PC-9 (cell line): Measurements from ENCODE around the gene ICAM2. TPM values are rescaled to one million over a fixed set of nuclear protein-coding genes. Genes with fewer than 3 reads are reported as not detected.

ENCODE experiments used
- BruUV-seq: library from RNA; stranded (reverse); fragments of 400-500 nt; replicated peaks from 2 replicates; lab custom pipeline; 2021; lab: Mats Ljungman, UMichigan
- CTCF ChIA-PET: fragments of 300-600 bp; sonication (Branson Sonifier 250); formaldehyde crosslinking; loops from one replicate; lab custom pipeline; 2022; ENCODE audit warnings: antibody characterized with exemption; lab: Charles Lee
- POLR2A ChIA-PET: fragments of 300-600 bp; sonication (Branson Sonifier 250); formaldehyde crosslinking; loops from one replicate; lab custom pipeline; 2022; ENCODE audit warnings: antibody characterized with exemption; ENCODE audit not compliant: unreplicated experiment; lab: Charles Lee
- DNase-seq, 2 experiments: peaks; one replicate each; pipeline versions ENCODE4 v3.0.0 to v3.0.0-alpha.2; 2015 to 2022; ENCODE audit warnings: mixed read lengths in 1 of 2
- H2AFZ ChIP-seq: fragments of 200-600 bp; sonication (generic); 2 replicates; pipeline ENCODE4 v1.8.1; 2017; ENCODE audit warnings: antibody characterized with exemption
- H3F3A ChIP-seq: fragments of 200-600 bp; sonication (generic); 2 replicates; pipeline ENCODE4 v1.8.1; 2017; ENCODE audit warnings: antibody characterized with exemption, mild to moderate bottlenecking, low read depth; ENCODE audit not compliant: insufficient read depth
- H3K27ac ChIP-seq: fragments of 200-600 bp; sonication (generic); 2 replicates; pipeline ENCODE4 v1.6.1; 2016; ENCODE audit warnings: mixed run types
- H3K27me3 ChIP-seq: fragments of 200-600 bp; sonication (generic); 2 replicates; pipeline ENCODE4 v1.6.1; 2016; ENCODE audit warnings: low read depth, mixed run types; ENCODE audit not compliant: insufficient read depth
- H3K36me3 ChIP-seq: fragments of 200-600 bp; sonication (generic); 2 replicates; pipeline ENCODE4 v1.6.1; 2016; ENCODE audit warnings: low read depth, mixed run types
- H3K4me1 ChIP-seq: fragments of 200-600 bp; sonication (generic); replicated peaks from 2 replicates; pipeline ENCODE4 v1.6.1; 2016; ENCODE audit warnings: mixed run types; ENCODE audit not compliant: insufficient read depth
- H3K4me2 ChIP-seq: fragments of 200-600 bp; sonication (generic); 2 replicates; pipeline ENCODE4 v1.6.1; 2017; ENCODE audit warnings: mixed run types
- H3K4me3 ChIP-seq: fragments of 200-600 bp; sonication (generic); 2 replicates; pipeline ENCODE4 v1.6.1; 2016; ENCODE audit warnings: mixed run types
- H3K79me2 ChIP-seq: fragments of 200-600 bp; sonication (generic); 2 replicates; pipeline ENCODE4 v1.6.1; 2017; ENCODE audit warnings: low read depth, mixed run types
- H3K9me2 ChIP-seq: fragments of 200-600 bp; sonication (generic); 2 replicates; pipeline ENCODE4 v1.8.1; 2017; ENCODE audit warnings: mild to moderate bottlenecking; ENCODE audit not compliant: insufficient read depth
- H3K9me3 ChIP-seq: fragments of 200-600 bp; sonication (generic); 2 replicates; pipeline ENCODE4 v1.8.1; 2016; ENCODE audit warnings: low read depth; ENCODE audit not compliant: insufficient read depth
- H4K20me1 ChIP-seq: fragments of 200-600 bp; sonication (generic); 2 replicates; pipeline ENCODE4 v1.8.1; 2017; ENCODE audit not compliant: insufficient read depth
- EZH2 ChIP-seq: fragments of 200-600 bp; sonication (generic); IDR thresholded peaks from 2 replicates; pipeline ENCODE4 v1.8.0; 2017; ENCODE audit warnings: antibody characterized with exemption, low read depth
- intact Hi-C: fragments of 100-400 bp; cut with micrococcal nuclease; formaldehyde crosslinking; loops from one replicate; pipeline ENCODE4 v1.10.0; 2022; ENCODE audit not compliant: unreplicated experiment
- total RNA-seq: library from RNA; stranded (reverse); gene quantifications from 2 replicates; pipeline ENCODE4 v1.2.3, GENCODE V29; 2021
- TF ChIP-seq, protein P1 (sequence below): fragments of 200-600 bp; sonication (generic); conservative IDR thresholded peaks from 2 replicates; pipeline ENCODE4 v1.6.1; 2017; ENCODE audit warnings: mixed run types, antibody characterized with exemption, mild to moderate bottlenecking, moderate library complexity

The ICAM2 gene
- total RNA-seq, 1 experiment from 2014 or later, result 7.8 TPM

DNA sequence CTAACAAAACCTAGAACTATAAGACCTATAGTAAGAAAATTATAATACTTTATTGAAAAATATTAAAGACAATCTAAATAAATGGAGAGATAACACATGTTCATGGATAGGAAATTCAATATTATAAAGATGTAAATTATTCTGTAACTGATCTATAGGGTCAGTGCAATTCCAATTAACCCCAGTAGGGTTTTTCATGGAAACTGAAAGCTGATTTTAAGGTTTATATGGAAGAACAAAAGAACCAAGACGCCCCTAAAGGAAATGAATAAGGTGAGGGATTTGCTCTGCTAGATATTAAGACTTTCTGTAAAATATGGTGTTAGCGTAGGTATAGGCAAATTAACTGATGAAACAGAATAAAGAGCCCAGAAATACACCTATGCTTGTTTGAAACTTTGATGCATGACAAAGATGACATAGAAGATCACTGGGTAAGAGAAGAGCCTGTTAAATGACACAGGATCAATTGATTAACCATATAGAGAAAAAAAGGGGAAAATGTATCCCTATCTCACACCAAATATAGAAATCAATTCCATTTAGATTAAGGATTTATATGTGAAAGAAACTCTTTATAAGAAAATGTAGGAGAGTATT is 3.0 kb downstream of the ICAM2 start:
- Histone ChIP-seq H3K36me3 (no peaks in the 10 kb centered on the region), H3F3A (no peaks in the 10 kb centered on the region), H4K20me1 (no peaks in the 10 kb centered on the region), H2AFZ (no peak overlapping the region), H3K79me2 (no peaks in the 10 kb centered on the region), H3K27me3 (no peaks in the 10 kb centered on the region), H3K4me1 (no peaks in the 10 kb centered on the region), H3K4me3 (no peak overlapping the region), H3K4me2 (no peak overlapping the region), H3K9me3 (no peaks in the 10 kb centered on the region), H3K27ac (no peak overlapping the region), H3K9me2 (no peaks in the 10 kb centered on the region; the same call in 1 of the 2 replicates)
- POLR2A ChIA-PET, result interaction anchor here (0.6 kb wide), 1 partner anchor 52 kb away, joined by 8 read pairs; no protein-coding TSS in a partner anchor
- no peak for DNase-seq
- BruUV-seq, result no TSS peak
- CTCF ChIA-PET, result interaction anchor here (0.5 to 1.9 kb wide), 2 partner anchors 23 to 98 kb away, joined by 4 to 5 read pairs; no protein-coding TSS in a partner anchor
- intact Hi-C loops, result no loop called here
- TF ChIP-seq, protein P1, sequence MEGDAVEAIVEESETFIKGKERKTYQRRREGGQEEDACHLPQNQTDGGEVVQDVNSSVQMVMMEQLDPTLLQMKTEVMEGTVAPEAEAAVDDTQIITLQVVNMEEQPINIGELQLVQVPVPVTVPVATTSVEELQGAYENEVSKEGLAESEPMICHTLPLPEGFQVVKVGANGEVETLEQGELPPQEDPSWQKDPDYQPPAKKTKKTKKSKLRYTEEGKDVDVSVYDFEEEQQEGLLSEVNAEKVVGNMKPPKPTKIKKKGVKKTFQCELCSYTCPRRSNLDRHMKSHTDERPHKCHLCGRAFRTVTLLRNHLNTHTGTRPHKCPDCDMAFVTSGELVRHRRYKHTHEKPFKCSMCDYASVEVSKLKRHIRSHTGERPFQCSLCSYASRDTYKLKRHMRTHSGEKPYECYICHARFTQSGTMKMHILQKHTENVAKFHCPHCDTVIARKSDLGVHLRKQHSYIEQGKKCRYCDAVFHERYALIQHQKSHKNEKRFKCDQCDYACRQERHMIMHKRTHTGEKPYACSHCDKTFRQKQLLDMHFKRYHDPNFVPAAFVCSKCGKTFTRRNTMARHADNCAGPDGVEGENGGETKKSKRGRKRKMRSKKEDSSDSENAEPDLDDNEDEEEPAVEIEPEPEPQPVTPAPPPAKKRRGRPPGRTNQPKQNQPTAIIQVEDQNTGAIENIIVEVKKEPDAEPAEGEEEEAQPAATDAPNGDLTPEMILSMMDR, result 0 out of 2 replicates have a peak, but pooled peaks have one; percentile 52
- no peak for TF ChIP-seq EZH2

DNA sequence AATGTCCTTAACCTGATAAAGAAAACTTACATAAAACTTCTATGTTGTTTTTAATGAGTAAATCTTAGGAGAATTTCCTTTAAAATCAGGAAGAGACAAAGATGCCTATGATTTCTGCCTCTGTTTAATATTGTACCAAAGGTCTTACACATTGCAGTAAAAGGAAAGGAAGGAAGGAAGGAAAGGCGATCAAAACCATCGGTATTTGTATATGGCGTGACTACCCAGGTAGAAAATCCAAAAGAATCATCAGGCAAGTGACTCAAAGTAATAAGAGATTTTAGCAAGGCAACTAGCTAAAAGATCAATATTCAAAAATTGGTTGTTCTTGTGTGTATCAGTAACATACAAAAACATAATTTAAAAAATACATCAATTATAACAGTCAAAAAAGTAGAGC is 3.5 kb downstream of the ICAM2 start:
- Histone ChIP-seq H3K4me1 (no peaks in the 10 kb centered on the region), H3K79me2 (no peaks in the 10 kb centered on the region), H3K36me3 (no peaks in the 10 kb centered on the region), H4K20me1 (no peaks in the 10 kb centered on the region), H3F3A (no peaks in the 10 kb centered on the region), H3K27ac (no peak overlapping the region), H3K4me3 (no peak overlapping the region), H2AFZ (no peak overlapping the region), H3K9me2 (no peaks in the 10 kb centered on the region; the same call in 1 of the 2 replicates), H3K4me2 (no peak overlapping the region), H3K27me3 (no peaks in the 10 kb centered on the region), H3K9me3 (no peaks in the 10 kb centered on the region)
- POLR2A ChIA-PET, result interaction anchor here (0.6 kb wide), 1 partner anchor 51 kb away, joined by 8 read pairs; no protein-coding TSS in a partner anchor
- no TSS peak for BruUV-seq
- intact Hi-C loops, result no loop called here
- no peak for TF ChIP-seq EZH2
- TF ChIP-seq, protein P1, result no peak
- CTCF ChIA-PET, result interaction anchor here (1.9 kb wide), 1 partner anchor 97 kb away, joined by 5 read pairs; no protein-coding TSS in a partner anchor
- DNase-seq, result no peak

- no peaks in the 10 kb centered on the region; the same call in 1 of the 2 replicates for H3K9me2 ChIP-seq
- no peak overlapping the region for H3K4me3 ChIP-seq
- H3K27me3 ChIP-seq, result no peaks in the 10 kb centered on the region
- ChIA-PET POLR2A (interaction anchor here (0.6 kb wide), 1 partner anchor 50 kb away, joined by 8 read pairs; no protein-coding TSS in a partner anchor), CTCF (interaction anchor here (1.9 kb wide), 1 partner anchor 97 kb away, joined by 5 read pairs; no protein-coding TSS in a partner anchor)
- no peaks in the 10 kb centered on the region for H3F3A ChIP-seq
- DNase-seq, result no peak
- H3K79me2 ChIP-seq, result no peaks in the 10 kb centered on the region
- no peaks in the 10 kb centered on the region for H3K9me3 ChIP-seq
- TF ChIP-seq, protein P1, result no peak
- no peak for TF ChIP-seq EZH2
- no peak overlapping the region for H3K27ac ChIP-seq
- H4K20me1 ChIP-seq, result no peaks in the 10 kb centered on the region
- H2AFZ ChIP-seq, result no peak overlapping the region
- BruUV-seq, result no TSS peak
- H3K4me2 ChIP-seq, result no peak overlapping the region
- intact Hi-C loops, result no loop called here
- no peaks in the 10 kb centered on the region for H3K4me1 ChIP-seq
- no peaks in the 10 kb centered on the region for H3K36me3 ChIP-seq
Measured at GRCh38 chr17:64016231-64016784, 4.1 kb downstream of the ICAM2 start.
